ENCODE results near the gene CCDC188. TPM values are rescaled to one million over a fixed set of nuclear protein-coding genes. Genes with fewer than 3 reads are reported as not detected.
A peak's percentile ranks its signal among the peaks of the same experiment; 100 is the strongest.

CCDC188 gene
- total RNA-seq, 1 donor from 2014 or later = not detected

- DNase-seq (ENCODE audit: low spot score) = no peak
- peaks cover 7% of the 10 kb centered on the region for H3K4me1 Mint-ChIP-seq (ENCODE audit: unreplicated experiment)
- H3K4me3 Mint-ChIP-seq (ENCODE audit: unreplicated experiment) = peak overlapping the region; percentile 59
- no peak overlapping the region for H3K27ac Mint-ChIP-seq (ENCODE audit: unreplicated experiment)
- peaks cover 4% of the 10 kb centered on the region for H3K27me3 Mint-ChIP-seq (ENCODE audit: unreplicated experiment)
- no peaks in the 10 kb centered on the region for H3K9me3 Mint-ChIP-seq (ENCODE audit: unreplicated experiment)
- peaks cover 7% of the 10 kb centered on the region for H3K36me3 Mint-ChIP-seq (ENCODE audit: low read depth, unreplicated experiment)
- TF ChIP-seq CTCF (IDR thresholded peaks at IDR 0.05; ENCODE audit: unreplicated experiment) = no peak
Measured at GRCh38 chr22:20139391-20140106, 11.3 kb downstream of the CCDC188 start.

GRCh38 chr22:20138868-20139267, 12.0 kb downstream of the CCDC188 start:
- TF ChIP-seq CTCF (IDR thresholded peaks at IDR 0.05; ENCODE audit: unreplicated experiment) = no peak
- no peak overlapping the region for H3K27ac Mint-ChIP-seq (ENCODE audit: unreplicated experiment)
- no peak for DNase-seq (ENCODE audit: low spot score)
- no peak overlapping the region for H3K4me3 Mint-ChIP-seq (ENCODE audit: unreplicated experiment)
- H3K9me3 Mint-ChIP-seq (ENCODE audit: unreplicated experiment) = no peaks in the 10 kb centered on the region
- H3K36me3 Mint-ChIP-seq (ENCODE audit: low read depth, unreplicated experiment) = peaks cover 7% of the 10 kb centered on the region
- H3K27me3 Mint-ChIP-seq (ENCODE audit: unreplicated experiment) = peaks cover 4% of the 10 kb centered on the region
- peaks cover 7% of the 10 kb centered on the region for H3K4me1 Mint-ChIP-seq (ENCODE audit: unreplicated experiment)

GRCh38 chr22:20138417-20138738, 12.5 kb downstream of the CCDC188 start:
- H3K4me3 Mint-ChIP-seq (ENCODE audit: unreplicated experiment) = no peak overlapping the region
- H3K9me3 Mint-ChIP-seq (ENCODE audit: unreplicated experiment) = no peaks in the 10 kb centered on the region
- no peak for DNase-seq (ENCODE audit: low spot score)
- TF ChIP-seq CTCF (IDR thresholded peaks at IDR 0.05; ENCODE audit: unreplicated experiment) = no peak
- peaks cover 7% of the 10 kb centered on the region for H3K4me1 Mint-ChIP-seq (ENCODE audit: unreplicated experiment)
- H3K36me3 Mint-ChIP-seq (ENCODE audit: low read depth, unreplicated experiment) = peaks cover 7% of the 10 kb centered on the region
- no peak overlapping the region for H3K27ac Mint-ChIP-seq (ENCODE audit: unreplicated experiment)
- peaks cover 4% of the 10 kb centered on the region for H3K27me3 Mint-ChIP-seq (ENCODE audit: unreplicated experiment)

GRCh38 chr22:20137671-20138416, 13.0 kb downstream of the CCDC188 start:
- Mint-ChIP-seq H3K36me3 (ENCODE audit: low read depth, unreplicated experiment) (peaks cover 7% of the 10 kb centered on the region), H3K27ac (ENCODE audit: unreplicated experiment) (no peak overlapping the region), H3K9me3 (ENCODE audit: unreplicated experiment) (no peaks in the 10 kb centered on the region), H3K4me1 (ENCODE audit: unreplicated experiment) (peaks cover 7% of the 10 kb centered on the region), H3K4me3 (ENCODE audit: unreplicated experiment) (no peak overlapping the region), H3K27me3 (ENCODE audit: unreplicated experiment) (peaks cover 4% of the 10 kb centered on the region)
- DNase-seq (ENCODE audit: low spot score) = no peak
- TF ChIP-seq CTCF (IDR thresholded peaks at IDR 0.05; ENCODE audit: unreplicated experiment) = no peak

GRCh38 chr22:20137113-20137512, 13.7 kb downstream of the CCDC188 start:
- H3K4me3 Mint-ChIP-seq (ENCODE audit: unreplicated experiment) = no peak overlapping the region
- no peak for TF ChIP-seq CTCF (IDR thresholded peaks at IDR 0.05; ENCODE audit: unreplicated experiment)
- H3K27me3 Mint-ChIP-seq (ENCODE audit: unreplicated experiment) = peaks cover 4% of the 10 kb centered on the region
- H3K9me3 Mint-ChIP-seq (ENCODE audit: unreplicated experiment) = no peaks in the 10 kb centered on the region
- H3K27ac Mint-ChIP-seq (ENCODE audit: unreplicated experiment) = no peak overlapping the region
- DNase-seq (ENCODE audit: low spot score) = no peak
- peaks cover 7% of the 10 kb centered on the region for H3K36me3 Mint-ChIP-seq (ENCODE audit: low read depth, unreplicated experiment)
- peaks cover 7% of the 10 kb centered on the region for H3K4me1 Mint-ChIP-seq (ENCODE audit: unreplicated experiment)

All from endothelial cell (in vitro differentiated cells).